IMR-90 (cell line): ENCODE measurements around the gene FAM204A.

Experiments
- MAZ ChIP-seq: IDR thresholded peaks from 2 replicates; pipeline ENCODE4 v1.6.1; 2012; ENCODE audit warnings: low read depth, mild to moderate bottlenecking, low read length, improper control_type of control experiment, moderate library complexity, borderline replicate concordance
- SMC3 ChIP-seq: fragments of 150-350 bp; IDR thresholded peaks from 2 replicates; pipeline ENCODE4 v1.6.1; 2016; ENCODE audit warnings: low read depth, mild to moderate bottlenecking, antibody characterized with exemption, low read length, moderate library complexity

- no peak for TF ChIP-seq SMC3
- no peak for TF ChIP-seq MAZ
These were observed 36.4 kb downstream of the FAM204A start for GRCh38 chr10:118305730-118306129.
